Measurements from ENCODE around the gene CYP3A7.

GRCh38 chr7:99739699-99740572, 4.9 kb upstream of the CYP3A7 start:
- TF ChIP-seq CTCF (IDR thresholded peaks at IDR 0.05) (no peak), POLR2AphosphoS5 (IDR thresholded peaks at IDR 0.05) (no peak), POLR2A (IDR thresholded peaks at IDR 0.05; ENCODE audit: low read depth) (no peak)
